ENCODE results near the gene OGFOD2.
"Not testable (repeated sequence)": the region's sequence is repeated elsewhere in the genome, so short reads cannot be mapped to it uniquely, and the experiment has no call there.

OGFOD2 gene

DNA sequence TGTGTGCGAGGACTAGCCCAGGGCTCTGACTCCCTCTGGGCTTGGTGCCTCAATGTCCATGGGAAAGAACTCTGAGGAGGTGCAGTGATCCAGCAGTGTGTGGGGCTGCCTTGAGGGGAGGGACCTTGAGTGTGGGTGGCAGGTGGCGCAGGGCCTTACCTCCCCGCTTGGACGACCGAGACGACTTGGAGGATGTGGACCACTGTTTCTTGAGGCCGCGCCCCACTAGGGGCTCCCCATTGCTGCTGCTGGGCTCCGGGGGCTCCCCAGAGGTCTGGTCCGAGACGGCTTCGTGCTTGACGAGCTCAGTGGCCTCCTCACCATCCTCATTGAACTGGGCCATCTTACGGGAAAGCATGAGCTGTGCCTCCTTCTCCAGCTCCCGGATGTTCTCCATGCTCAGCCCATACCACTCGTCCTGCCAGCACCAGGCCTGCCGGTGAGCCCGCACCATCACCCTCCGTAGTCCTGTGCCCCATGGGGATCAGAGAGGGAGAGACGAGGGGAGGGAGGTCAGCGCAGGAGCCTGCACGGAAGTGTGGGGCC is 30.1 kb downstream of the OGFOD2 start:
- DNase-seq (ENCODE audit: low spot score) = no peak

DNA sequence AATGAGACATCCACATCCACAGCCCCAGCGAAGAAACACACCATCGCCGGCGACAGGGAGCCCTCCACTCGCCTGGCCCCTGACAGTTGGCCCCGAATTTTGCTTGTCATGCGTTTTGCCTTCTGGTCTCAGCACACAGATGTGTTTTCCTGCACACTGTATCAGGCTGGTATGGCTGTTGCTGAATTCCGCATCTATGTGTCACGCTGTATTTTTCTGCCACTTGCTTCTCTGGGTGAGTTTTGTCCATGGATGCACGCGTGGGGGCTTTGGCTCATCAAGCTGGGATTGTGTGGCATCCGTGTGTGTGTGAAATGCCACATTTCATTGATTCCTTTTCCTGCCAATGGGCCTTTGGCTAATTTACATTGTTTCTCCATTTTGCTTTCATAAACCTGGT is 31.9 kb downstream of the OGFOD2 start:
- no peak for DNase-seq (ENCODE audit: low spot score)

DNA sequence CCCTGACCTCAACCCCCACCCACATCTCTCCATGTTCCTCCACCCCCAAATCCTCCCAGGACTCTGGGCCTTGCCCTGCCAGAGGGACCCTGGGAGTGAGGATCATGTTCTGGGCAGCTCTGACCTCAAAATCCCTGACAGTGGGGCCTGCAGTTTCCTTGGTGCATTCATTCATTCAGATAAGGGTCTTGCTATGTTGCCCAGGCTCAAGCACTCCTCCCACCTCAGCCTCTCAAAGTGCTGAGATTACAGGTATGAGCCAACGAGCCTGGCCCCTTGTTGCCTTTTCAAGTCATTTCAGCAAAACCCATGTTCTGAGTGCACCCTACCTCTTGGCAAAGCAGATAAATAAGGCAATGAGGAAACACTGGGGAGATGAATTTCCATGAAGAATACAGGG is 35.1 kb downstream of the OGFOD2 start:
- no peak for DNase-seq (ENCODE audit: low spot score)

DNA sequence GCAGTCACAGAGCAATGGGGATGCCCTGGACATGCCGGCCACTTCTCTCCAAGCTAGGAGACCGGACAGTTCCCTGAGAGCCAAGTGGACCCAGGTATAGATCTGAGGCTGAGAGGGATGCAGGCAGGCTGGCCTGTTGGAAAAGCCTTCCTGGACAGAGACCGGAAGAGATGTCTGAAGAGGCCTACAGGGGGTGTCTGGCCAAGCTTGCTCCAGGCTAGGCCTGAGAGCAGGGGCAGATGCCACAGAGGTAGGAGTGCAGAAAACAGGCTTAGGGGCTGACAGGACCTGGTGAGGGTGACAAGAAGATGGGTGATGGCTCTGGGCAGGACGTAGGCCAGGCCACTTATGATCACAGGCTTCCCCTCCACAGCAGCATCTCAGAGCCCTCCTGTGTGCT is 35.6 kb downstream of the OGFOD2 start:
- no peak for DNase-seq (ENCODE audit: low spot score)

DNA sequence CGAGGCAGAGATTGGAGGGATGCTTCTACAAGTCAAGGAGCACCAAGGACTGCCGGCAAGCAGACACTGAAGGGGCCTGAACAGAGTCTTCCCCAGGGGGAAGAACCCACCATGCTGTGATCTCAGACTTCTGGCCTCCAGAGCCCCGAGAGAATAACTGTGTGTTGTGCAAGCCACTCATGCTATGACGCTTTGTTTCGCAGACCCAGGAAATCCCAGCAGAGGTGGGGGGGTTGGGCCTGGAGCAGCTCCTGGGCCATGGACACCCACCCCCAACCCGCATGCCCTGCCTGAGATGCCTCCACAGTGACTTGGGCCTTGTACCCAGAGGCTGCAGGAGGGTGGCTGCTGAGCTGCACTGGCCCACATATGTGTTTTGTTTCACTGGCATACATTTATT is 36.7 kb downstream of the OGFOD2 start:
- DNase-seq (ENCODE audit: low spot score) = no peak

DNA sequence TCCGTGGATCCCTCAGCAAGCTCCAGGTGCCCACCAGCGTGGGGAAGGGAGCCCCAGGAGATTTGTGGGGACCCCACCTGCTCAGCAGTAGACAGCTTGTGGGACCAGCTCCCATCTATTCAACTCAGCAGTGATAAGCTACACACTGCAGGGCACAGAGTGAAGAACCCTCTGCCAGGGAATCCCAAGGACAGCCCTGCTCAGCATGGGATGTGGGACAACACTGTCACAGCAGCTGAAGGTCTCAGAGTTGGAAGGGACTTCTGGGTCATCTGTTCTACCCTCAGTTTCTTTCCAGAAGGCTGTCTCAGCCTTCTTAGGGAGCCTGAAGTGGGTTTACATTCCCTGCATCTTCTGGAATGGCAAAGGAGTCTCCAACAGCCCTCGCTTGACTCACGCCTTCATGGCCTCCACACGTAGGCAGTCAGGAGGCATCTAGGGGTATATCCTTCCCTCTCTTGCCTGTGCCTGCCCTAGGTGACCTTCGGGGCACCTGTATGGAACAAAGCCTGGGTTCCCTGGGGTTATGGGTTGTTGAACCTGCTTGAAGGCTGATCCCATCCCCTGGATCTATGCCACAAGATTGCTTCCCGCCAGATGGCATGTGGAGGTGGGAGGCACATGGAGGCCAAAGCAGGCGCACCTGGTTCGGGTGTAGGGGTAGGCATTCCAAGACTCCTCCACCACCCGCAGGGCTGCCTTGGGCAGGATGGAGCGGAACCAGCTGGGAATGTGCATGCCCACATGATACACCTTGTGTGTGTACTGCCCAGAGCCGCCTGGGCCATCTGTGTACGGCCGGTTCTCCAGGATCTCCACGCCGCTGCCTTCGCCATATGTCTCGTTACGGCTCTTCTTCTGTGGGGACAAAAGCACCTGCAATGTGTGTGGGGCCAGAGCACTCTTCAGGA is 38.4 kb downstream of the OGFOD2 start:
- peak; percentile 92 for DNase-seq (ENCODE audit: low spot score)

DNA sequence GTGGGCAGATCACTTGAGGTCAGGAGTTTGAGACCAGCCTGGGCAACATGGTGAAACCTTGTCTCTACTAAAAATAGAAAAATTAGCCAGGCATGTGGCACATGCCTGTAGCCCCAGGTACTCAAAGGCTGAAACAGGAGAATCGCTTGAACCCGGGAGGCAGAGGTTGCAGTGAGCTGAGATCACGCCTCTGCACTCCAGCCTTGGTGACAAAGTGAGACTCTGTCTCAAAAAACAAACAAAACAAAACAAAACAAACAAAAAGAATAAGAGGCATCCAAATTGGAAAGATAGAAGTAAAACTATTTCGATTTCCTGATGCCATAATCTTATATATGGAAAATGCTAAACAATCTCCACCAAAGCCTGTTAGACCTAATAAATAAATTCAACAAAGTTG is 39.4 kb downstream of the OGFOD2 start:
- DNase-seq (ENCODE audit: low spot score) = not testable (repeated sequence)

DNA sequence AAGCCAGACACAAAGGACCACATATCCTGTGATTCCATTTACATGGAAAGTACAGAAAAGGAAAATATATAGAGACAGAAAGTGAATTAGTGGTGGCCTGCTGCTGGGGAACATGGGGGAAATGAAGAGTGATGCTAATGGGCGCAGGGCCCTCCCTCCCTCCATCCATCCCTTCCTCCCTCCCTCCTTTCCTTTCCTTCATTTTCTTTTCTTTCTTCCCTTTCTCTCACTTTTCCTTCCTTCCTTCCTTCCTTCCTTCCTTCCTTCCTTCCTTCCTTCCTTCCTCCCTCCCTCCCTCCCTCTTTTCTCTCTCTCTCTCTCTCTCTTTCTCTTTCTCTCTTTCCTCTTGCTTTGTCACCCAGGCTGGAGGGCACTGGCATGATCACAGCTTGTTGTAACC is 42.7 kb downstream of the OGFOD2 start:
- DNase-seq (ENCODE audit: low spot score) = no peak

DNA sequence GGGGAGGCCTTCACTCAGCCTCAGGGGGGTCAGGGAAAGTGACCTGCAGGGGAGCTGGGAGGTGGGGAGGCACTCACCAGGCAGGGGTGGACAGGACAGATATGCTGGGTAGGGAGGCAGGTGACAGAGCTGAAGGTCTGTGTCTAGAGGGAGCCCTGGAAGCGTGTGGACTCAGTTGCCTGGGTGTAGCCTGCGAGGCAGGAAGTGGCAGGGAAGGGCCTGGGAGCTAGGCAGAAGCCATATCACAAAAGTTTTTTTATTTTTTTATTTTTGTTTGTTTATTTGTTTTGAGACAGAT is 44.7 kb downstream of the OGFOD2 start:
- no peak for DNase-seq (ENCODE audit: low spot score)

DNA sequence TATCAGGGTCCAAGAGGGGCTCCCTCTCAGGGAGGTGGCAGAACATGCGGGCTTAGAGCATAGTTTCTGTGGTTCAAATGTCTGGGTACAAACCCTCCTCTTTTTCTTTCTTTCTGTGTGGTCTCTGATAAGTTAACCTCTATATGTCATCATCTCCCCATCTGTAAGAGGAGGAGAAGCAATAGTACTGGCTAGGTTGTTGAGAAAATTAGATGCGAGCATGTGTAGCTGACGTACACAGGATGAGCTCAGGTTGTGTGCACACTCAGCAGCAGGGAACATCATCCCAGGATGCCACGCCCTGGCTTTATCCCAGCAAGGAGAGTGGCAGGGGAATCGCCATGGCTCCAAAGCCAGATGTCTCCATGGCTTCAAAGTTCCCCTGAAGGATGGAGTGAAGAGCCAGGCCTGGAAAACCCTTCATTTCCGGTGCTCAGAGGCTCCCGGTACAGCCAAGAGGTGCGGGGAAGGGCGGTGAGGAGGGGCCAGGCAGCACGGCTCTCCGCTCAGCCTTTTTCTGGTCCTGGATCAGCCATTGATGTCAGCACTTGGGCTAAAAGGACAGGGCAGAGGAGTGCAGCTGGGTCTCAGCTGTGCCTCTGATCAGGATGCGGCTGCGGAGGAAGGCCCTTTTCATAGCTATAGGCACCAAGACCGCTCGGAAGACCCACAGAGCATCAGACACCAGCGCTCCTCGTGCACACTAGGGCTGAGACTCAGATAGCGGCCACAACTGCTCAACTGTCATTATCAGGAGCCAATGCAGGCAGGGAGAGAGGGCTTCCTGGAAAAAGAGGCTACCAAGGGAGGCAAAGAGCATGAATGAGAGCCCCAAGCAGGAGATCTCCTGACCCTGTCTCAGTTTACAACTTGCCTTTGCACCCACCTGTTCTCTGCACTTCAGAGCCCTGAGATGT is 46.9 kb downstream of the OGFOD2 start:
- no peak for DNase-seq (ENCODE audit: low spot score)

DNA sequence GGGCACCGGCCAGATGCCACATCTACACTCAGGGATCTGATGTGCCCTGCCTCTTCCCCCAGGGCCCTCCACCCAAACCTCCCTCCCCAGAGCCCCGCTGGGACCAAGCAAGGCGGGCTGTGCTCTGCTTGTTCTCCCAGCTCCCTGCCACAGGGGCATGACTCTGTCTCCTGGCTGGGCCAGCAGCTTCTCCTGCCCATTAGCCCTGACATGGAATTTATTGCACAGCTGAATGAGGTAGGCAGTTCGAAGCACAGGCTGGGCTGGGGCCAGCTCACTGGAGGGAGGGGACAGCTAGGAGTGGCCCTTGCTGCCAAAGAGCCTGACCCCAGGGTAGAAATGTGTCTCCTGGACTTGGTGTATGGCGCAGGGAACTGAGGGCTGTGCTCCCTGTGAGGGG is 47.8 kb downstream of the OGFOD2 start:
- DNase-seq (ENCODE audit: low spot score) = no peak

DNA sequence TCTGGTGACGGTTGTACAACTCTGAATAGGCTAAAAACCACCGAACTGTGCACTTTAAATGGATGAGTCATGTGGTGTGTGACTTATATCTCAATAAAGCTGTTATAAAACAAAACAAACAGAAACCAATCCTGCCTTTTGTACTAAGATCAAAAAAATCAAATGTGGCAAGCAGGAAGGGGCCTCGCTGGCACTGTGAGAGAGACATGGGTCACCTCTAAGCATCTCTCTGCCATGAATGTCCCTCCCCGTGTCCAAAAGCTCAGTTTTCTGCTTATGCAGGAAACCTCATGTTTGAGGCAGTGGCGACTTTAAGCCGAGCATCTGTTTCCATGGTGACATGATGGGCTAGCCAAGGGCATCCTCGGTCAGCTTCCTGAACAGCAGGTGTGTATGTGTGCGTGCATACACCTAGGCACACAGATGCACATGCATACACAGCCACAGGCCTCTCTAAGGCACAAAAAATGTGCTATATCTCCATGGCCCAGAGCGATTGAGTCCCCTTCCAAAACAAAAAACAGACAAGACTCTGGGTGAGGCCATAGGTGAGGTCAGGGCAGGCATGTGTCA is 49.9 kb downstream of the OGFOD2 start:
- peak; percentile 57 for DNase-seq (ENCODE audit: low spot score)

DNA sequence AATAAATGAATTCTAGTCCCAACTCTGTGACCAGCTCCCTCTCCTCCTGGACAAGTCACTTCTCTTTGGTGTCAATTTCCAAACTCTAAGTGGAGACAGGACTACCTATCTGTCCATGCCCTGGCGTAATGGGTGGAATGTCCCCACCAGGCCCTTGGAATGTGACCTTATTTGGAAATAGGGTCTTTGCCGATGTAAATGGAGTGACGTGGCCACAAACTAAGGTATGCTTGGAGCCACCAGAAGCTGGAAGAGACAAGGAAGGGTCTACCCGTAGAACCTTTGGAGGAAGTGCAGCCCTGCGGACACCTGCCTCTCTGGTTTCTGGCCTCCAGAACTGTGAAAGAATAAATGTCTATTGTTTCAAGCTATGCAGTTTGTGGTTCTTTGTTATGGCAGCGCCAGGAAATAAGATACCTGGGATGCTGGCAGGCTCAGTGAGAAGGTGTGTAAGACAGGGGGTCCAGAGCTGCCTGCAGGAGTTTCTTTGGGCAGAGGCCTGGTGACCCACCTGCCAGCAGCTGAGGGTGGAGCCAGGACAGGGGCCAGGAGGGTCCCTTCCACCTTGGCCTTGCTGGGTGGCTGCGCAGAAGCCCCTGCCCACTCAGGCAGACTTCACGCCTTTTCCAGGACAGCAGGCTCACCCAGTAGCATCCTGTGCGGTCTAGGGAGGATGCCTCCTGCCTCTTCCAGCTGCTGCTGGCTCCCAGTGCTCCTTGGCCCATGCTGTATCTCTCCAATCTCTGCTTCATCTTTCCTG is 51.2 kb downstream of the OGFOD2 start:
- DNase-seq (ENCODE audit: low spot score) = no peak

DNA sequence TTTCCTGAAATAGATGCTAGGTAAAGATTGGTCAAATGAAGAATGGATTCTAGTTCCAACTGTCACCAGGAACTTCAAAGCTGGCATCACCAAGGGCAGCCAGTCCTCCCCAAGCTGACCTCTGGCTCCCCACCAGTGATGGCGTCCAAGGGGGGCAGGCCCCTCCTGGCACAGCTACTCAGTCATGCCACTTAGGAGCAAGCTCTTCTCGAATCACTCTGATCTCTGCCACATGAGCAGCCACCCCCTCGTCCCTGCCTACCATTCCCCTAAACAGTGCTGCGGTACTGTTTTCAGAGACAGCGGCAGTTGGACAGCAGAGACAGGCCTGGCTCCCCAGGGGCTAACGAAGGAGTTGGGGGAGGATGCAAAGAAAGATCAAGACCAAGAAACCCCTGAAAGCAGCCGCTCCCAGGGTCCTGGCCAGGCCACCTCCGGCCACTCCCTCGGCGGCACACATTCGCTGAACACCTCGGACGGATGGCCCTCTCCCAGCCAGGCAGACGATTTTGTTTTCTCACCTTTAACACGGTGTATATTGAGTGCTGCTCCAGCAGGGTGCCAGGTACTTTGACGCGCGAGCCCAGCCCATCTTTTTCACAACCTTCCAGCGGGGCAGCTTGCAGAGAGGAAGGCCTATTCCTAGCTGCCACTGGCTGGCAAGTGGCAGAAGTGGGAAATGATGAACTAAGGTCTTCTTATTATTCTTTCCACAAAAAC is 52.8 kb downstream of the OGFOD2 start:
- DNase-seq (ENCODE audit: low spot score) = no peak

DNA sequence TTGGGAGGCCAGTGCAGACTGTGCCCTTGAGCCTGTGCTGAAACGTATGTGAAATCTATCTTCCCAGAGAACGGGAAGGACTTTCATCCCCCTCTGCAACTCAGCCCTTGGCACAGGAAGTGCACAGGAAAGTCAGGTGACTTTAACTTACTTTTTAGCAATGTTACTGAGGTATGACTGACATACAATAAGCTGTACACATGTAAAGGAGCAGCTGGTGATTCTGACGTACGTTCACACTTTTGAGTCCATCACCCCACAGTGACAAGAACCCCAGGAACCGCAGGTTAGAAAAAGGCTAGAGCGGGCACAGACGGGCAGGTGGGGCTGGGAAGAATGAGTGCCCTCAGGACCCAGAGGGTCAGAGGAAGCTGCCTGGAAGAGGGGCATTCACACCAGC is 53.4 kb downstream of the OGFOD2 start:
- DNase-seq (ENCODE audit: low spot score) = no peak

DNA sequence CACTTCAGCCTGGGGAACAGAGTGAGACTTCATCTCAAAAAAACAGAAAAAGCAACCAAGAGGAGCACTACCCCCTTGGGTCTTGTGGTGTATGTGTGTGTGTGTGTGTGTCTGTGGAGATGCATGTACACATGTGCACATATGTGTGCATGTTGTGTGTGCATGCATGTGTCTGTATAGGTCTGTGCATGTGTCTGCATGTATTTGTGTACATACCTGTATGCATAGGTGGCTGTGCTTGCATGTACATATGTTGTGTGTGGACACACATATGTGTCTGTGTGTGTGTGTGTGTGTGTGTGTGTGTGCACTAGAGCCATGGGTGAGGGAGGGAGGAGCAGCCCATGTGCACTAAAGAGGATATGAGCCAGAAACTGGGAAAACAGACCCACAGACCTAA is 54.5 kb downstream of the OGFOD2 start:
- DNase-seq (ENCODE audit: low spot score) = no peak
